ENCODE data around the gene CACNA2D1. TPM values are rescaled to one million over a fixed set of nuclear protein-coding genes. Genes with fewer than 3 reads are reported as not detected.

CACNA2D1 gene
- total RNA-seq, 1 experiment from 2014 or later = 0.27 TPM

- TF ChIP-seq ATF3 (IDR thresholded peaks at IDR 0.05) (no peak), TCF7L2 (IDR thresholded peaks at IDR 0.05; ENCODE audit: borderline replicate concordance, extremely low read depth, insufficient read depth, insufficient read length) (no peak), POLR2AphosphoS5 (IDR thresholded peaks at IDR 0.05; ENCODE audit: low read depth, low read length) (no peak), ELF1 (IDR thresholded peaks at IDR 0.05; ENCODE audit: borderline replicate concordance, low read depth) (no peak), EGR1 (IDR thresholded peaks at IDR 0.05; ENCODE audit: low read depth) (no peak), JUND (IDR thresholded peaks at IDR 0.05) (no peak), SP1 (IDR thresholded peaks at IDR 0.05; ENCODE audit: low read depth) (no peak), EZH2 (IDR thresholded peaks at IDR 0.05) (no peak), POLR2A (IDR thresholded peaks at IDR 0.05; ENCODE audit: borderline replicate concordance, extremely low read depth, insufficient read depth, insufficient read length) (no peak), CEBPB (IDR thresholded peaks at IDR 0.05; ENCODE audit: low read depth) (no peak), ZFX (IDR thresholded peaks at IDR 0.05) (no peak), YY1 (IDR thresholded peaks at IDR 0.05; ENCODE audit: extremely low read depth, insufficient replicate concordance, low read depth, low read length) (no peak), FOSL1 (IDR thresholded peaks at IDR 0.05; ENCODE audit: low read depth) (no peak), EZH2phosphoT487 (IDR thresholded peaks at IDR 0.05; ENCODE audit: borderline replicate concordance) (no peak), ZNF274 (IDR thresholded peaks at IDR 0.05; ENCODE audit: low read depth, low read length) (no peak)
- TF ChIP-seq, protein P1, sequence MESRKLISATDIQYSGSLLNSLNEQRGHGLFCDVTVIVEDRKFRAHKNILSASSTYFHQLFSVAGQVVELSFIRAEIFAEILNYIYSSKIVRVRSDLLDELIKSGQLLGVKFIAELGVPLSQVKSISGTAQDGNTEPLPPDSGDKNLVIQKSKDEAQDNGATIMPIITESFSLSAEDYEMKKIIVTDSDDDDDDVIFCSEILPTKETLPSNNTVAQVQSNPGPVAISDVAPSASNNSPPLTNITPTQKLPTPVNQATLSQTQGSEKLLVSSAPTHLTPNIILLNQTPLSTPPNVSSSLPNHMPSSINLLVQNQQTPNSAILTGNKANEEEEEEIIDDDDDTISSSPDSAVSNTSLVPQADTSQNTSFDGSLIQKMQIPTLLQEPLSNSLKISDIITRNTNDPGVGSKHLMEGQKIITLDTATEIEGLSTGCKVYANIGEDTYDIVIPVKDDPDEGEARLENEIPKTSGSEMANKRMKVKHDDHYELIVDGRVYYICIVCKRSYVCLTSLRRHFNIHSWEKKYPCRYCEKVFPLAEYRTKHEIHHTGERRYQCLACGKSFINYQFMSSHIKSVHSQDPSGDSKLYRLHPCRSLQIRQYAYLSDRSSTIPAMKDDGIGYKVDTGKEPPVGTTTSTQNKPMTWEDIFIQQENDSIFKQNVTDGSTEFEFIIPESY (IDR thresholded peaks at IDR 0.05; ENCODE audit: extremely low read depth, insufficient replicate concordance, low read length) = no peak
- TF ChIP-seq, protein P2, sequence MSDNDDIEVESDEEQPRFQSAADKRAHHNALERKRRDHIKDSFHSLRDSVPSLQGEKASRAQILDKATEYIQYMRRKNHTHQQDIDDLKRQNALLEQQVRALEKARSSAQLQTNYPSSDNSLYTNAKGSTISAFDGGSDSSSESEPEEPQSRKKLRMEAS (IDR thresholded peaks at IDR 0.05) = no peak
- Histone ChIP-seq H3K9me2 (ENCODE audit: insufficient read depth) (no peaks in the 10 kb centered on the region), H3K4me3 (replicated peaks in 1 of 2; ENCODE audit: low read depth in 1 of 2, low read length in 2 of 2) (no peak overlapping the region), H3K27me3 (ENCODE audit: insufficient read depth, low read length) (no peaks in the 10 kb centered on the region), H3K4me1 (ENCODE audit: control insufficient read depth in 1 of 2, insufficient read depth in 2 of 2, low read length in 2 of 2) (no peaks in the 10 kb centered on the region), H3K36me3 (ENCODE audit: control insufficient read depth in 1 of 2, insufficient read depth in 2 of 2, low read length in 2 of 2) (no peaks in the 10 kb centered on the region), H3K79me2 (ENCODE audit: insufficient read depth, low read length) (no peaks in the 10 kb centered on the region), H3K9ac (ENCODE audit: low read length) (no peak overlapping the region), H3K4me2 (ENCODE audit: low read length) (no peak overlapping the region), H4K20me1 (ENCODE audit: insufficient read depth) (no peaks in the 10 kb centered on the region), H3K9me3 (ENCODE audit: control insufficient read depth in 1 of 2, insufficient read depth in 1 of 2, low read depth in 1 of 2, low read length in 2 of 2) (no peaks in the 10 kb centered on the region), H3K27ac (ENCODE audit: low read depth, low read length) (no peak overlapping the region), H2AFZ (ENCODE audit: low read depth, low read length, poor library complexity, severe bottlenecking) (no peak overlapping the region)
- intact Hi-C loops (cut with micrococcal nuclease) = no loop called here
- DNase-seq (ENCODE audit: low read depth, low spot score) = no peak
- ChIA-PET RAD21 (ENCODE audit: low non-redundant PET in 1 of 2, low total read pairs in 2 of 2, uncharacterized antibody in 2 of 2, unreplicated experiment in 2 of 2) (no interaction called here), CTCF (no interaction called here), POLR2A (no interaction called here)
- ATAC-seq = no peak
- no TSS peak for BruUV-seq (replicated peaks)
Observed at GRCh38 chr7:82067628-82068264, 375.8 kb downstream of the CACNA2D1 start.

Measured in HCT116 (cell line).